DOHH2 (cell line): ENCODE measurements around the gene PPFIBP1.

Source experiments
- H3F3A ChIP-seq: fragments of 200-600 bp; sonication (generic), shearing (Covaris generic); 2 replicates; pipeline ENCODE4 v1.6.0; 2016; ENCODE audit warnings: antibody characterized with exemption, mild to moderate bottlenecking; ENCODE audit not compliant: control insufficient read depth, insufficient read depth
- H3K27ac ChIP-seq: fragments of 200-600 bp; sonication (generic); 2 replicates; pipeline ENCODE4 v1.5.1; 2014; ENCODE audit warnings: low read depth, mild to moderate bottlenecking, low read length, moderate library complexity
- H3K27me3 ChIP-seq: fragments of 200-600 bp; sonication (generic); 2 replicates; pipeline ENCODE4 v1.6.1; 2014; ENCODE audit warnings: mild to moderate bottlenecking, low read length, mixed read lengths; ENCODE audit not compliant: control insufficient read depth
- H3K36me3 ChIP-seq: fragments of 200-600 bp; sonication (generic); 2 replicates; pipeline ENCODE4 v1.6.1; 2014; ENCODE audit warnings: mild to moderate bottlenecking, low read length, moderate library complexity, mixed read lengths; ENCODE audit not compliant: control insufficient read depth
- H3K4me1 ChIP-seq: fragments of 200-600 bp; sonication (generic); 2 replicates; pipeline ENCODE4 v1.6.1; 2014; ENCODE audit warnings: mild to moderate bottlenecking, low read length, mixed read lengths; ENCODE audit not compliant: control insufficient read depth
- H3K4me2 ChIP-seq: fragments of 200-600 bp; sonication (generic); 2 replicates; pipeline ENCODE4 v1.6.0; 2014; ENCODE audit warnings: mild to moderate bottlenecking, low read length, moderate library complexity
- H3K4me3 ChIP-seq: fragments of 200-600 bp; sonication (generic); 2 replicates; pipeline ENCODE4 v1.5.1; 2014; ENCODE audit warnings: mild to moderate bottlenecking, low read length, mixed read lengths
- H3K79me2 ChIP-seq: fragments of 200-600 bp; sonication (generic); 2 replicates; pipeline ENCODE4 v1.6.1; 2014; ENCODE audit warnings: mild to moderate bottlenecking, low read length, mixed read lengths; ENCODE audit not compliant: control insufficient read depth
- H3K9me2 ChIP-seq: fragments of 200-600 bp; sonication (generic); replicated peaks from 2 replicates; pipeline ENCODE4 v1.6.1; 2014; ENCODE audit warnings: mild to moderate bottlenecking, low read length, mixed read lengths; ENCODE audit not compliant: control insufficient read depth
- H3K9me3 ChIP-seq: fragments of 200-600 bp; sonication (generic); 2 replicates; pipeline ENCODE4 v1.6.1; 2014; ENCODE audit warnings: antibody characterized with exemption, low read length, mixed read lengths; ENCODE audit not compliant: control insufficient read depth, insufficient read depth
- H4K20me1 ChIP-seq: fragments of 200-600 bp; sonication (generic); 2 replicates; pipeline ENCODE4 v1.6.0; 2014; ENCODE audit warnings: low read depth, mild to moderate bottlenecking, antibody characterized with exemption, low read length, moderate library complexity; ENCODE audit not compliant: control insufficient read depth, insufficient read depth
- CTCF ChIP-seq: fragments of 200-600 bp; sonication (generic); IDR thresholded peaks from one replicate; pipeline ENCODE4 v1.5.1; 2014; ENCODE audit warnings: antibody characterized with exemption, mild to moderate bottlenecking, low read depth, low read length; ENCODE audit not compliant: poor library complexity, severe bottlenecking
- EZH2phosphoT487 ChIP-seq: fragments of 200-600 bp; sonication (generic); IDR thresholded peaks from 2 replicates; pipeline ENCODE4 v1.6.1; 2017; ENCODE audit warnings: borderline replicate concordance, mild to moderate bottlenecking, antibody characterized with exemption, low read length, moderate library complexity, mixed read lengths

PPFIBP1 gene

GRCh38 chr12:27622436-27623195 is 98.6 kb downstream of the PPFIBP1 start:
- Histone ChIP-seq H3K27me3 (no peaks in the 10 kb centered on the region), H3K79me2 (no peaks in the 10 kb centered on the region), H3F3A (no peaks in the 10 kb centered on the region), H3K4me2 (no peak overlapping the region), H3K4me1 (no peaks in the 10 kb centered on the region), H3K9me3 (no peaks in the 10 kb centered on the region), H3K36me3 (no peaks in the 10 kb centered on the region), H3K27ac (no peak overlapping the region), H3K9me2 (no peaks in the 10 kb centered on the region), H4K20me1 (no peaks in the 10 kb centered on the region), H3K4me3 (no peak overlapping the region)
- no peak for TF ChIP-seq CTCF
- no peak for TF ChIP-seq EZH2phosphoT487

DNA sequence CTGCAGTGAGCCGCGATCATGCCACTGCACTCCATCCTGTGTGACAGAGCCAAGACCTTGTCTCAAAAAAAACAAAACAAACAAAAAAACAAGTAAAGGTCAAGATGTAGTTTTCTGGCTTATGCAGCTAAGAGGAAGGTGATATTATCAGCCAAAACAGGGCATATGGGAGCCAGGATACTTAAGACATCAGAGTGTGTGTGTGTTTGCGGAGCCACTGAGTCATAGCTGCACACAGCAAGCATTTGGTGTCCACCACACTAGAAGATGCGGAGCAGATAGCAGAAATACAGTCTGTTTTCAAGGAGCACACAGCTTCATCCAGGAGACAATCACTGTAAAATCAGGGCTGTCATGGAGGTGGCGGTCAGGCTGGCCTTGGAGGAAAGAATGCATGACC is 99.6 kb downstream of the PPFIBP1 start:
- H3K4me2 ChIP-seq, result no peak overlapping the region
- H3K27me3 ChIP-seq, result no peaks in the 10 kb centered on the region

DNA sequence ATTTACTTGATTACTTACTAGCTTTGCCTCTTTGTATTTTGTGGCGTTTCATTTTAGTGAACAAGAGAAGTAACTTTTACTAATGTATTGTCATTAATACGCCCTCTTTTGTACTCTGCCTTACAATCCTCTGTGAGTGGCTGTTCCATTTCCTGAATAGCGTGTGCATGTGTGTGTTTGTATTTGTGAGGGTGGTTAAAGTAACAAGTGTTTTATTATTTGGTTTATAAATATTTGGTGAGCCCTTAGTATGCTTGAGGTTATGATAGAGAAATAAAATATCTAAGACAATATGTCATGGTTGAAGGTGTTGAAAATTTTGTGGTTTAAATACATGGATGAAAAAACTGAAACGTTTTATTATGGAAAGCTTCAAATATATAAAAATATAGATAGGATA is 100.6 kb downstream of the PPFIBP1 start:
- Histone ChIP-seq H4K20me1 (no peaks in the 10 kb centered on the region), H3K36me3 (no peaks in the 10 kb centered on the region), H3K4me3 (no peak overlapping the region), H3K79me2 (no peaks in the 10 kb centered on the region), H3K4me1 (no peaks in the 10 kb centered on the region), H3K27ac (no peak overlapping the region), H3F3A (no peaks in the 10 kb centered on the region), H3K4me2 (no peak overlapping the region), H3K9me3 (no peaks in the 10 kb centered on the region), H3K9me2 (no peaks in the 10 kb centered on the region), H3K27me3 (no peaks in the 10 kb centered on the region)
- TF ChIP-seq CTCF, result no peak
- no peak for TF ChIP-seq EZH2phosphoT487

More for the DNA sequence above, 99.6 kb downstream of the PPFIBP1 start:
- Histone ChIP-seq H3K9me2 (no peaks in the 10 kb centered on the region), H3K36me3 (no peaks in the 10 kb centered on the region), H3K4me1 (no peaks in the 10 kb centered on the region), H4K20me1 (no peaks in the 10 kb centered on the region), H3F3A (no peaks in the 10 kb centered on the region), H3K9me3 (no peaks in the 10 kb centered on the region), H3K27ac (no peak overlapping the region), H3K79me2 (no peaks in the 10 kb centered on the region), H3K4me3 (no peak overlapping the region)
- TF ChIP-seq CTCF (no peak), EZH2phosphoT487 (no peak)
